Renal cortex interstitium (tissue), 11 donors: ENCODE results near the gene SCN3B. TPM values are rescaled to one million over a fixed set of nuclear protein-coding genes. Genes with fewer than 3 reads are reported as not detected.
"Not testable (repeated sequence)": the region's sequence is repeated elsewhere in the genome, so short reads cannot be mapped to it uniquely, and the experiment has no call there.

Experiments
- DNase-seq, 11 donors: peaks; one replicate each; pipeline ENCODE4 v3.0.0-alpha.2; 2013; ENCODE audit warnings: low read depth in 9 of 11, low spot score in 4 of 11; ENCODE audit errors: extremely low read depth in 1 of 11
- polyA plus RNA-seq, 3 donors: library from polyadenylated mRNA; unstranded; fragments of 120-200 nt; gene quantifications; one replicate each; pipeline ENCODE4 v1.2.1, GENCODE V29; 2013; ENCODE audit not compliant: insufficient read length in 3 of 3

Gene SCN3B
- polyA plus RNA-seq, 3 donors, result 1.3 to 2.5 (median 1.7) TPM

DNA sequence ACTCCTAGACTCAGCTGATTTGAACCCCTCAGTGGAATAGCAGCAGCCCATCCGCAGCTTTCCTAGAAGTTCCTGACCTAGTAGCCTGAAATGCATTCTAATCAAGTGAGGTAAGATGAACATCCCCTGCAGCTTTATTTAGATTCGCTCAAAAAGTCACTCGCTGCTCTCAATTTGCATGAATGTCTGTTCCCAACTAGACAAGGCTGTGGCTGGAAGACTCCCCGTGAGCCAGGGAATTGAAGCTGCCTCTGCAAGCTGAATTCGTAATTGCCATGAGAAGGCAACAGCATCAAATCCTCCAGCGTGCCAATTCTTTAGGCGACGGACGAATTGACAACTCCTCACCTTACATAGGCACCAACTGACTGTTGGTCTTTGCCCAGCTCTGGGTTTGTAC, 17.1 kb upstream of the SCN3B start:
- DNase-seq, result no peak

DNA sequence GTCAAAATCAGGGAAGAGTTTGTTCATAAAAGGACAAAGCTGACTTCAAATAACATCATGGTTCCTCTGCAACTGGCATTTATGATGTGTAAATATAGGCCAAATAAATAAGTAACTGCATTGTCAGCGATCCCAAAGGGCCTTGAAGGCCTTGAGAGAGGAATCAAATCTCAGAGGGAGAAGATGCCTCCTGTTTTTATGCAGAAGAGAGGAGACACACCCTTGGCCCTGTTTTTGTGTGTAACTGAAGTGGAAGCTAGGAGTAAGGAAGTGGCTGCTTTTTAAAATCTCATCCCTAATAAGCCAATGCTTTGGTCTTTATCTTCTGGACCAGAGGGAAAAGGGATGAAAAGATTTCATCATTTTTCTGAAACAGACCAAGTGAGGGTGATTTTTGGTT, 15.7 kb upstream of the SCN3B start:
- DNase-seq, result no peak

- peak in 4 of 11 donors; percentile 15 to 39 (median 26) for DNase-seq
Measured at GRCh38 chr11:123665306-123665705, 10.9 kb upstream of the SCN3B start.

DNA sequence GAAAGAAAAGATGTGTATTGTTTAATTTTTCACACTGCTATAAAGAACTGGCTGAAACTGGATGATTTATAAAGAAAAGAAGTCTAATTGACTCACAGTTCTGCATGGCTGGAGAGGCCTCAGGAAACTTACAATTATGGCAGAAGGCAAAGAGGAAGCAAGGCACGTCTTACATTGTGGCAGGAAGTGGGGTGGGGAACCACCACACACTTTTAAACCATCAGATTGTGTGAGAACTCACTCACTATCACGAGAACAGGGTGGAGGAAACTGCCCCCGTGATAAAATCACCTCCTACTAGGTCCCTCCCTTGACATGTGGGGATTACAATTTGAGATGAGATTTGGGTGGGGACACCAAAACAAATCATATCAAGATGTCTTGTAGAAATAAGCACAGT, 5.5 kb upstream of the SCN3B start:
- not testable (repeated sequence) for DNase-seq

DNA sequence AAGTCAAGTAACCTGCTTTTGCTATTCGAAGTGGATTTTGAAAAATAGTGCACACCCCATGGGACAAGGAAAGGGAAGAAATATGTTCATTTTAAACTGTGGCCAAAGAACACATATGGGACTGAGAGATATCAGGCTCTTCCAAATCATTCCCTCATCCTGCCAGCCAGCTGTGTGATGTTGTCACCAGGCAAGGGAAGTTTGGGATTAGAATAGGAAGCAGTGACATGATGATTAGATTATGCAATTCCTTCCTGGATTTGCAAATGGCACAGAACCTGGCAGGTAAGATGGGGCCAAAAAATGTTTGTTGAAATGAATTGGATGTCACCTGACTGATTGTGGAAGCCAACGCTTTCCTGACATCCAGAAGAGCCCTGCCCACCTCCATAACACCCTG, 4.9 kb upstream of the SCN3B start:
- DNase-seq, result no peak

DNA sequence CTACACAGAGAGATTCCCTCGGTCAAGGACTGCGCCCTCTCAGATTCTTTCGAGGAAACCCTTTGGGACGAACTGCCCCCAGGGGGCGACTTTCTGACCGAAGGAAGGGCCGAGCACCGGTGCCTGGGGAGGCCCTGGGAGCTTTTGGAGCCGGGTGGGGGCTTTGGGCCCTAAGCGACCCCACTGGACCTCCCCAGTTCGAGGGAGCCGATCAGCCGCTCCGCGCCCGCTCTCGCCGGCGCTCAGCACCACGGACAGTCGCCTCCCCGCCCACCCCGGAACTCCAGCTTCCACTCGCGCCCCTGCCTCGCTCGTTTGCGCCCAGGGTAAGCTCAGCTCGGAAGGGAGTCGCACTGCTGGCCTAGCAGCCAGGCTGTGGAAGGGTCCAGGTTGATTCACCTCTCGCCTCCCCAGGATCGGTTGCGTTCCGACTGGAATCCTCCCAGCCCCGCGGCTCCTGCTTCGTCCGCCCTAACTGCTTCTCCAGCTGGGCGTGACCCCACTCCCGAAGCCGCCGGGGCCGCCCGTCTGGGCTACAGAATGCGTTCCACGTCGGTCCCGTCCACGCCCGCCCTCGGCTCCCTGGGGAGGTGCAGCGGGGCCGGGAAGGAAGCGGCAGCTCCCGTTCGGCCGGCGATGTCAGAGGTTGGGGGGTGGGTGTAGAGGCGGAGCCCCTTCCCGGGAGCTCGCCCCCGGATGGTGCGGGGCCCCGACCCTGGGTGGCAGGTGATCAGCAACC, 428 bp downstream of the SCN3B start:
- peak in 8 of 11 donors; percentile 32 to 53 (median 44) for DNase-seq

DNA sequence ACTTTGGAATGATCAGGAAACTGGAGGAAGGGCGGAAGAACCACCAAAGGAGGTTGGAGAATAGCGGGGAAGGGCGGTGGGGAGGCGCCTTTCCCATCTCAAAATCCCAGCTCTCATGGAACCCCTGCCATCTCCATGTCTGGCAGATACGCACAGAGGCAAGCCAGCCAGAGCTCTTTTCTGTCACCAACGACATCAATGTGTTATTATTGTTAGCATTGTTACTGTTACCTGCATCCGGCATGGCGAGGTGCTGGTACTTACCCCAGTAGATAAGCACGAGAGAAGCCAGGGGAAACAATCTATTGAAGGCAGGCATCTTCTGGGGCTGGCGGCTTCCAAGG, 969 bp downstream of the SCN3B start:
- DNase-seq, result no peak

DNA sequence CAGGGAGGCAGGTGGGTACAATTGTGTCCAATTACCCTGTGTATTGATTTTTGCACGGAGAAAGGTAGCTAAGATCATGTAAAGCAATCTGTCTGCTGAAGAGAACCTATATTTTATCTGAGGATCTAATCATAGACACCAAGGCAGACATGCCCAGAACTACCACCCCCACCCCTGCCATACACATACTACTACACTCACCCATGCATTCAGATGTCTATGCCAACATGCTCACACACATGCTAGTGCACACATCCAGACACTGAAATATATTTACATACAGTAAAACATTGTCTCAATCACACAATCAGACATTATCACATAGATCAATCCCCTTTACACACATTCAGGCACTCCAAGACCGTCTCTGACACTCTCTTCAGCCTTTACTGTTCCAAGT, 1.8 kb downstream of the SCN3B start:
- DNase-seq, result no peak

GRCh38 chr11:123650901-123651300, 3.5 kb downstream of the SCN3B start:
- DNase-seq, result no peak

DNA sequence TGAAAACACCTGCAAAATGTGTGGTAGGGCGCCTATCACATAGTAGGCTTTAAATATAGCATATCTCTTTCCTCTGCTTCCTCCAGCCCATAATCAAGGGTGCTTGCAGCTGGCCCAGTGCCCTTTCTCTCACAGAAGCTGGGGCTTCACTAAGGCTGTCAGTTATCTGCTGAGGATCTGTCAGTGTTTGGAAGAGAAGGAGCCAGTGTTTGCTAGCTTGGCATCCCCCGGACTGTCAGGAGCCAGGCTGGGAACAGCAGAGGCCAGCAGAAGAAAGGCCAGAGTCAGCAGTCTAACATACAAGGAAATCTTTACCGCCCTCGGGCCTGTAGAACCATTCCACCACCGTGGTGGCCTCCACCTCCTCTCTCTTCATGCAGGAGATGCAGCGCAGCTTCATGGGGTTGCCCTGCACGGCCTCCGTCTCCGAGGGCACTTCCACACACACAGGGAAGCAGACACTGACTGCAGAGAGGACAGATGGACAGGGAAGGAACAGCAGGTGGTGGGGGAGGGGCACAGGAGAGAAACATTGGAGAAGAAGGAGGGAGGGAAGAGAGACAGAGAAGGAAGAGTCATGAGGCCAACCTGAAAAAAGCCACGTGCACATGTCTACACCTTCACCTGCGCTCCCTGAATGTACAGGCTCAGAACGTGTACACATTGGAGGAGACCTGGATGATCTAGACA, 9.0 kb downstream of the SCN3B start:
- no peak for DNase-seq

DNA sequence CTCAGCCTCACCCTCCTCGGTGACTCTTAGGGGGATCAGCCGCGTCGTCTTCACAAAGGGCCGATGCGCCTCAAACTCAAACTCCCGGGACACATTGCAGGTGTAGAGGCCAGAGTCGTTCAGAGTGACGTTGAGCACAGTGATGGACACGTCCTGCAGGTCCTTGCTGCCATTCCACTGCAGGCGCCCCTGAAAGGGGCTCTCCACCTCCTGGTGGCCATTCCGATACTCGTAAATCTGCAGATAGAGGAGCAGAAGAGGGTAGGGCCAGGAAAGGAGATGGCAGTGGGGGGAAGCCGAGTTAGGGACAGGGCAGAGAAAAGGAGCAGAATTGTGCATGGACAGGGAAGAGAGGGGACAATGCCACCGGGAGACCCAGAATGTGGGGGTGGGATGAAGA, 12.0 kb downstream of the SCN3B start:
- no peak for DNase-seq

DNA sequence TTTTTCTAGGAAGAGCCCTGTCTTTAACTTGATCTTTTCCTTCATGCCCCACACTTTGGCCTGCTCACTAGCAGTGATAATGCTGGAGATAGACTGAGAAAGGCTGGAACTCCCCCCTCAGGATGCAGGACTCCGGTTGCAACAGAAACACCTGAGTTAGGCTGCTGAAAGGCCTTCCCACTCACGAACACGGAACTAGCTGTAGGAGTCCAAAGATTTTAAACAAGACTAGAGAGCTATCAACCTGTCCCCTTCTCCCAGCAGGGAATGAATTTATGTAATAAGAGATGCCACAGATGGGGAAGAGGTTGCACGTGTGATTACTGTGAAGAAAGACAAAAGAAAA, 13.0 kb downstream of the SCN3B start:
- DNase-seq, result no peak

- peak in 5 of 11 donors; percentile 16 to 37 (median 31) for DNase-seq
Measured at GRCh38 chr11:123640677-123641494, 13.5 kb downstream of the SCN3B start.

GRCh38 chr11:123640029-123640428, 14.4 kb downstream of the SCN3B start:
- DNase-seq, result no peak

GRCh38 chr11:123630126-123630608, 24.3 kb downstream of the SCN3B start:
- no peak for DNase-seq

GRCh38 chr11:123628936-123629683, 25.3 kb downstream of the SCN3B start:
- peak in 10 of 11 donors; percentile 33 to 78 (median 54) for DNase-seq

DNA sequence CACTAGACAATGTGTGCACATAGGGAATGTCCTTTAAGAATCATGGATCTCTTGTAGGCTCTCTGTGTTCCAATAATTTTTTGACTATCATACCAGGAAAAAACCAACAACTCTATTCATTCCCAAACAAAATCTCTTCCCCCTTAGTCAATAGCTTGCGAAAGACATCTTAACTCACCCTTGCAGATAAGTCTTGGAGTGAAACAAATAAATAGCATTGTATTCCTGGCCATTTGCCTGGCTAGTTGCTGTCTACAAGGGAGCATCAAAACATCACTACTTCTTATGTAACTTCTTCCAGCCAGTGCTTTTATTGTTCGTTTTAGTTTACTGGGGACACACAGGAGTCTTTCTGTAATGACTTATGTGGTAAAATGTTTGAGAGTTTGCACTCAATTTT, 29.4 kb downstream of the SCN3B start:
- DNase-seq, result no peak

- DNase-seq, result no peak
Measured at GRCh38 chr11:123622576-123622975, 31.8 kb downstream of the SCN3B start.

DNA sequence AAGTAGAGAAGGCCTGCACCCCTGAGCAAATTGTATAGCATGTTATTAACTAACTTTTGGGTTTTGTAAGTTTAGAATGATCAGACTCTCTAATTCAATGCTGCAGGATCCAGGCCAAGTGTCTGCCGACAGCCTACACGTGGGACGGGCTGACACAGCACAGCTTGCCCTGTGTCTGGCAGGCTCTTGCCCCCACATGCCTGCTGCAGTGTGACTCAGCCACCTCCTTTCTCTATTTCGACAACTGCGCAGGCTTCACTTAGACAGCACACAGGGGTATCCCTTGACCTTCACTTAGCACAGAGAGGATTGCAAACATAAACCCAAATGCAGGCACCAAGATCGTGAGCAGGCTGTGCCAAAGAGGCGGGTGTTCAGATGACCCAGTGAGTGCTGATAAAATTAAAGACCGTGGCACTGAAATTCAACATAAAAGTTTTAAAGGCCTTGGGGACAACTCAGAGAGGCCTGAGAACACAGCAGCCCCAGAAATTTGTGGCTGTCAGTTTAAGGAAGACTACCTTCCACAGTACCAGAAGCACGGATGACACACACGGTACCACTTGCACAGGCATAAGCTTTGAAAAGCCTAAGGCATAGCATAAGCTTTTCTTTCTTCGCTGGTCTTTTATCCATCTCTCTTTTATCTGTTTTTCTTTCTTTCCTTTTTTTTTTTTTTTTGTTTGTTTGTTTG, 37.8 kb downstream of the SCN3B start:
- no peak for DNase-seq
